ENCODE results near the gene NPPA.

NPPA gene

DNA sequence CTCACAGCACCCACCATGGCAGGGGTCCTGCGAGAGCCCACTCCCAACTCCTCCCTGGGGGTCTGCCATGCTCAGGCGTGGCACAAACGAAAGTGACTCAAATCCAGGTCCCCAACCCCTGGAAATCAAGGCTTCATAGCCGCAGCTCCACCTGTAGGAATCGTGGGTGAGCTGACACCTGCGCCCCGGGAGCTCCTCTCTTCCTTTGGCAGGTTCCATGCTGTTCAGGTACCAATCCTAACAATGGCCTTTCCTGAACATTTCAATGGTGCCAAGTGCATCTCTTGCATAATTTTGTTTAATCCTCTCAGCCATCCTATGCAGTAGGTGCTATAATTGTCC, 40.1 kb upstream of the NPPA start:
- DNase-seq, result no peak
- TF ChIP-seq, protein P1, sequence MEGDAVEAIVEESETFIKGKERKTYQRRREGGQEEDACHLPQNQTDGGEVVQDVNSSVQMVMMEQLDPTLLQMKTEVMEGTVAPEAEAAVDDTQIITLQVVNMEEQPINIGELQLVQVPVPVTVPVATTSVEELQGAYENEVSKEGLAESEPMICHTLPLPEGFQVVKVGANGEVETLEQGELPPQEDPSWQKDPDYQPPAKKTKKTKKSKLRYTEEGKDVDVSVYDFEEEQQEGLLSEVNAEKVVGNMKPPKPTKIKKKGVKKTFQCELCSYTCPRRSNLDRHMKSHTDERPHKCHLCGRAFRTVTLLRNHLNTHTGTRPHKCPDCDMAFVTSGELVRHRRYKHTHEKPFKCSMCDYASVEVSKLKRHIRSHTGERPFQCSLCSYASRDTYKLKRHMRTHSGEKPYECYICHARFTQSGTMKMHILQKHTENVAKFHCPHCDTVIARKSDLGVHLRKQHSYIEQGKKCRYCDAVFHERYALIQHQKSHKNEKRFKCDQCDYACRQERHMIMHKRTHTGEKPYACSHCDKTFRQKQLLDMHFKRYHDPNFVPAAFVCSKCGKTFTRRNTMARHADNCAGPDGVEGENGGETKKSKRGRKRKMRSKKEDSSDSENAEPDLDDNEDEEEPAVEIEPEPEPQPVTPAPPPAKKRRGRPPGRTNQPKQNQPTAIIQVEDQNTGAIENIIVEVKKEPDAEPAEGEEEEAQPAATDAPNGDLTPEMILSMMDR (IDR thresholded peaks at IDR 0.05; ENCODE audit: low read depth, low read length), result 0 out of 2 replicates have a peak, but pooled peaks have one; percentile 5
- Histone ChIP-seq H3K4me3 (ENCODE audit: low read depth, low read length) (no peak overlapping the region), H3K9me3 (ENCODE audit: severe bottlenecking) (no peaks in the 10 kb centered on the region), H3K36me3 (no peaks in the 10 kb centered on the region), H3K27ac (no peak overlapping the region), H3K27me3 (ENCODE audit: insufficient read depth, low read depth, severe bottlenecking) (no peaks in the 10 kb centered on the region)

- DNase-seq, result no peak
- no peak overlapping the region for H3K4me3 ChIP-seq (ENCODE audit: low read depth, low read length)
- H3K9me3 ChIP-seq (ENCODE audit: severe bottlenecking), result peaks cover under 1% of the 10 kb centered on the region
- no peaks in the 10 kb centered on the region for H3K36me3 ChIP-seq
- H3K27me3 ChIP-seq (ENCODE audit: insufficient read depth, low read depth, severe bottlenecking), result no peaks in the 10 kb centered on the region
- H3K27ac ChIP-seq, result no peak overlapping the region
- TF ChIP-seq, protein P1 (IDR thresholded peaks at IDR 0.05; ENCODE audit: low read depth, low read length), result no peak
Measured at GRCh38 chr1:11886986-11887665, 39.5 kb upstream of the NPPA start.

DNA sequence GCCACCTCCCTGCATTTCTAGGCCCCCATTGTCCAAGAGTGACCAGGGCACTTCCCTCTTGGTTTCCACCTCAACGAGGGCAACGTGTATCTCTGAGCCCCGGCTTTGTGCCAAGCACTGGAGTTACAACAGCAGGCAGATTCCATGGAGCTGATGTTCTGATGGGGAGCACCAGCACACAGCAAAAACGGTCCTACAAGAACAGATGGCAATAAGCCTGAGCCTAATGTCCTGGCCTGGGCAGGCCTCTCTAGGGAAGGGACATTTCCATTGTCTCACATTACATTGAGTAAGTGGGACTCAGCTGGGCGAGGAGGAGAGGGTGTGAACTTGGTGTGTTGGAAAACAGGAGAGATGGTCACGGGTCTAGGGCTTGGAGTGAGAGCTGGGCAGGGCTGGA, 38.3 kb upstream of the NPPA start:
- H3K36me3 ChIP-seq, result no peaks in the 10 kb centered on the region
- H3K9me3 ChIP-seq (ENCODE audit: severe bottlenecking), result peaks cover 4% of the 10 kb centered on the region
- peak; percentile 63 for DNase-seq
- no peak overlapping the region for H3K4me3 ChIP-seq (ENCODE audit: low read depth, low read length)
- no peaks in the 10 kb centered on the region for H3K27me3 ChIP-seq (ENCODE audit: insufficient read depth, low read depth, severe bottlenecking)
- TF ChIP-seq, protein P1 (IDR thresholded peaks at IDR 0.05; ENCODE audit: low read depth, low read length), result no peak
- peak overlapping the region; percentile 62 for H3K27ac ChIP-seq

GRCh38 chr1:11882814-11883538, 35.4 kb upstream of the NPPA start:
- Histone ChIP-seq H3K27me3 (ENCODE audit: insufficient read depth, low read depth, severe bottlenecking) (no peaks in the 10 kb centered on the region), H3K4me3 (ENCODE audit: low read depth, low read length) (no peak overlapping the region), H3K36me3 (no peaks in the 10 kb centered on the region), H3K9me3 (ENCODE audit: severe bottlenecking) (peaks cover 4% of the 10 kb centered on the region), H3K27ac (no peak overlapping the region; the same call in none of the 2 replicates)
- DNase-seq, result peak; percentile 80
- TF ChIP-seq, protein P1 (IDR thresholded peaks at IDR 0.05; ENCODE audit: low read depth, low read length), result no peak

GRCh38 chr1:11881749-11882441, 34.3 kb upstream of the NPPA start:
- DNase-seq, result no peak
- no peak overlapping the region for H3K4me3 ChIP-seq (ENCODE audit: low read depth, low read length)

More at GRCh38 chr1:11881749-11882441, 34.3 kb upstream of the NPPA start:
- peaks cover 4% of the 10 kb centered on the region for H3K9me3 ChIP-seq (ENCODE audit: severe bottlenecking)
- H3K27me3 ChIP-seq (ENCODE audit: insufficient read depth, low read depth, severe bottlenecking), result no peaks in the 10 kb centered on the region
- no peaks in the 10 kb centered on the region for H3K36me3 ChIP-seq
- no peak overlapping the region; the same call in 1 of the 2 replicates for H3K27ac ChIP-seq
- TF ChIP-seq, protein P1 (IDR thresholded peaks at IDR 0.05; ENCODE audit: low read depth, low read length), result peak; percentile 17; the same call in 1 of the 2 replicates

Measured in WERI-Rb-1 (cell line).